Neural cell (in vitro differentiated cells): ENCODE measurements around the gene B4GALNT3. TPM values are rescaled to one million over a fixed set of nuclear protein-coding genes. Genes with fewer than 3 reads are reported as not detected.

Source experiments
- H2AFZ ChIP-seq: fragments of 200-600, 300-800 bp; sonication (generic), shearing (Covaris generic); 2 replicates; pipeline ENCODE4 v1.6.0; 2014; ENCODE audit warnings: low read depth, mild to moderate bottlenecking, antibody characterized with exemption, low read length, moderate library complexity
- H3F3A ChIP-seq: fragments of 200-600 bp; shearing (Covaris generic); 2 replicates; pipeline ENCODE4 v1.6.1; 2016; ENCODE audit warnings: mild to moderate bottlenecking, moderate library complexity, mixed read lengths, antibody characterized with exemption, low read length; ENCODE audit not compliant: insufficient read depth, poor library complexity, severe bottlenecking
- H3K27ac ChIP-seq: fragments of 200-600, 300-800 bp; sonication (generic), shearing (Covaris generic); 2 replicates; pipeline ENCODE4 v1.5.1; 2014; ENCODE audit warnings: mild to moderate bottlenecking, low read length, moderate library complexity
- H3K27me3 ChIP-seq: fragments of 300-800, 200-600 bp; sonication (generic), shearing (Covaris generic); 2 replicates; pipeline ENCODE4 v1.6.0; 2014; ENCODE audit warnings: mild to moderate bottlenecking, low read depth, low read length, moderate library complexity; ENCODE audit not compliant: insufficient read depth
- H3K36me3 ChIP-seq: fragments of 300-800, 200-600 bp; sonication (generic), shearing (Covaris generic); 2 replicates; pipeline ENCODE4 v1.5.1; 2014; ENCODE audit warnings: mild to moderate bottlenecking, antibody characterized with exemption, low read length, moderate library complexity; ENCODE audit not compliant: insufficient read depth
- H3K4me2 ChIP-seq: fragments of 300-800, 200-600 bp; sonication (generic), shearing (Covaris generic); 2 replicates; pipeline ENCODE4 v1.6.0; 2014; ENCODE audit warnings: mild to moderate bottlenecking, low read length
- H3K4me3 ChIP-seq: fragments of 300-800, 200-600 bp; sonication (generic), shearing (Covaris generic); 2 replicates; pipeline ENCODE4 v1.5.1; 2014; ENCODE audit warnings: mild to moderate bottlenecking, low read length, moderate library complexity
- H3K79me2 ChIP-seq: fragments of 200-600 bp; shearing (Covaris generic); replicated peaks from 2 replicates; pipeline ENCODE4 v1.6.0; 2014; ENCODE audit warnings: mild to moderate bottlenecking, low read length, moderate library complexity; ENCODE audit not compliant: insufficient read depth
- H3K9ac ChIP-seq: fragments of 300-800, 200-600 bp; sonication (generic), shearing (Covaris generic); 2 replicates; pipeline ENCODE4 v1.6.1; 2016; ENCODE audit warnings: mild to moderate bottlenecking, low read length, mixed read lengths
- H3K9me2 ChIP-seq: fragments of 200-600 bp; shearing (Covaris generic); 2 replicates; pipeline ENCODE4 v1.6.1; 2016; ENCODE audit warnings: mild to moderate bottlenecking, low read length, mixed read lengths; ENCODE audit not compliant: insufficient read depth
- H3K9me3 ChIP-seq: fragments of 200-600, 300-800 bp; sonication (generic), shearing (Covaris generic); 2 replicates; pipeline ENCODE4 v1.6.1; 2016; ENCODE audit warnings: mild to moderate bottlenecking, mixed run types, low read length, moderate library complexity, mixed read lengths
- H4K20me1 ChIP-seq: fragments of 200-600 bp; shearing (Covaris generic); 2 replicates; pipeline ENCODE4 v1.6.1; 2016; ENCODE audit warnings: mild to moderate bottlenecking, mixed run types; ENCODE audit not compliant: insufficient read depth
- CTCF ChIP-seq: fragments of 450-650 bp; IDR thresholded peaks from 2 replicates; pipeline ENCODE4 v1.5.1; 2014; ENCODE audit warnings: antibody characterized with exemption, mild to moderate bottlenecking, moderate library complexity; ENCODE audit not compliant: poor library complexity, severe bottlenecking
- EP300 ChIP-seq: fragments of 450-650 bp; conservative IDR thresholded peaks from 2 replicates; pipeline ENCODE4 v1.6.1; 2014; ENCODE audit warnings: antibody characterized with exemption, mild to moderate bottlenecking, moderate library complexity; ENCODE audit not compliant: poor library complexity, severe bottlenecking
- EZH2 ChIP-seq: fragments of 200-600, 300-800 bp; shearing (Covaris generic), sonication (generic); IDR thresholded peaks from 2 replicates; pipeline ENCODE4 v1.6.1; 2014; ENCODE audit warnings: antibody characterized with exemption, low read length, borderline replicate concordance, mild to moderate bottlenecking; ENCODE audit not compliant: insufficient read depth, poor library complexity, severe bottlenecking
- MXI1 ChIP-seq: fragments of 450-650 bp; conservative IDR thresholded peaks from 2 replicates; pipeline ENCODE4 v1.6.1; 2014; ENCODE audit warnings: antibody characterized with exemption, mild to moderate bottlenecking; ENCODE audit not compliant: poor library complexity, severe bottlenecking
- POLR2AphosphoS5 ChIP-seq: IDR thresholded peaks from 2 replicates; pipeline ENCODE4 v1.6.1; 2012
- RAD21 ChIP-seq: fragments of 450-650 bp; conservative IDR thresholded peaks from 2 replicates; pipeline ENCODE4 v1.6.1; 2014; ENCODE audit warnings: antibody characterized with exemption, mild to moderate bottlenecking, moderate library complexity
- REST ChIP-seq: IDR thresholded peaks from 2 replicates; pipeline ENCODE4 v1.6.1; 2012; ENCODE audit warnings: borderline replicate concordance
- SMC3 ChIP-seq: fragments of 450-650 bp; conservative IDR thresholded peaks from 2 replicates; pipeline ENCODE4 v1.6.1; 2014; ENCODE audit warnings: antibody characterized with exemption, mild to moderate bottlenecking, moderate library complexity; ENCODE audit not compliant: poor library complexity
- TAF1 ChIP-seq: IDR thresholded peaks from 2 replicates; pipeline ENCODE4 v1.6.1; 2012; ENCODE audit warnings: low read depth
- polyA plus RNA-seq: library from polyadenylated mRNA; depleted of rRNA; stranded (reverse); fragments of >200 nt; gene quantifications from 2 replicates; pipeline ENCODE4 v1.2.3, GENCODE V29; 2014

B4GALNT3 gene
- polyA plus RNA-seq, 1 donor from 2014 or later = 6.7 TPM

- Histone ChIP-seq H2AFZ (no peak overlapping the region), H3K27me3 (no peaks in the 10 kb centered on the region), H4K20me1 (no peaks in the 10 kb centered on the region), H3K36me3 (no peaks in the 10 kb centered on the region), H3F3A (no peaks in the 10 kb centered on the region), H3K9me3 (no peaks in the 10 kb centered on the region), H3K79me2 (no peaks in the 10 kb centered on the region), H3K4me2 (no peak overlapping the region), H3K9ac (no peak overlapping the region), H3K4me3 (no peak overlapping the region), H3K27ac (no peak overlapping the region), H3K9me2 (no peaks in the 10 kb centered on the region)
- TF ChIP-seq RAD21 (no peak), SMC3 (no peak), MXI1 (no peak), CTCF (no peak), EP300 (no peak), TAF1 (no peak), POLR2AphosphoS5 (no peak), EZH2 (no peak), REST (no peak)
These were observed 142.4 kb downstream of the B4GALNT3 start for GRCh38 chr12:601976-602699.

GRCh38 chr12:602700-603068 lies 142.9 kb downstream of the B4GALNT3 start:
- H4K20me1 ChIP-seq = no peaks in the 10 kb centered on the region
- no peaks in the 10 kb centered on the region for H3K79me2 ChIP-seq
- H3F3A ChIP-seq = no peaks in the 10 kb centered on the region
- no peak overlapping the region for H3K4me2 ChIP-seq
- no peak overlapping the region for H3K9ac ChIP-seq
- no peaks in the 10 kb centered on the region for H3K9me3 ChIP-seq
- H3K9me2 ChIP-seq = no peaks in the 10 kb centered on the region
- no peak overlapping the region for H2AFZ ChIP-seq
- TF ChIP-seq EP300 (no peak), SMC3 (no peak), CTCF (no peak), REST (no peak), TAF1 (no peak), MXI1 (no peak), EZH2 (no peak), POLR2AphosphoS5 (no peak), RAD21 (no peak)
- no peak overlapping the region for H3K4me3 ChIP-seq
- H3K27me3 ChIP-seq = no peaks in the 10 kb centered on the region
- H3K36me3 ChIP-seq = no peaks in the 10 kb centered on the region
- H3K27ac ChIP-seq = no peak overlapping the region
